HG02623 (cell line): ENCODE results near the gene TEKT5.
"Not testable (repeated sequence)": the region's sequence is repeated elsewhere in the genome, so short reads cannot be mapped to it uniquely, and the experiment has no call there.

Experiments used
- ATAC-seq: cut with Tn5 transposase; IDR thresholded peaks from one replicate; pipeline ENCODE4 v1.9.1; 2021; ENCODE audit warnings: moderate library complexity; ENCODE audit not compliant: unreplicated experiment

TEKT5 gene

GRCh38 chr16:10685709-10686108, 9.0 kb downstream of the TEKT5 start:
- no peak for ATAC-seq

GRCh38 chr16:10684511-10685151, 10.1 kb downstream of the TEKT5 start:
- ATAC-seq = no peak

GRCh38 chr16:10683170-10683569, 11.6 kb downstream of the TEKT5 start:
- ATAC-seq = no peak

- ATAC-seq = no peak
These were observed 12.1 kb downstream of the TEKT5 start for GRCh38 chr16:10682604-10683003.

GRCh38 chr16:10681310-10682308, 13.1 kb downstream of the TEKT5 start:
- ATAC-seq = no peak

GRCh38 chr16:10679921-10680320, 14.8 kb downstream of the TEKT5 start:
- ATAC-seq = no peak

- not testable (repeated sequence) for ATAC-seq
These were observed 15.3 kb downstream of the TEKT5 start for GRCh38 chr16:10679441-10679840.

GRCh38 chr16:10678655-10679054, 16.1 kb downstream of the TEKT5 start:
- no peak for ATAC-seq

- no peak for ATAC-seq
These were observed 18.4 kb downstream of the TEKT5 start for GRCh38 chr16:10676284-10676683.

- no peak for ATAC-seq
These were observed 18.9 kb downstream of the TEKT5 start for GRCh38 chr16:10675861-10676260.

GRCh38 chr16:10675216-10675615, 19.5 kb downstream of the TEKT5 start:
- no peak for ATAC-seq

- ATAC-seq = no peak
These were observed 23.0 kb downstream of the TEKT5 start for GRCh38 chr16:10671729-10672128.

GRCh38 chr16:10669791-10670190, 24.9 kb downstream of the TEKT5 start:
- no peak for ATAC-seq

GRCh38 chr16:10668322-10669045, 26.2 kb downstream of the TEKT5 start:
- ATAC-seq = no peak

GRCh38 chr16:10667239-10667638, 27.5 kb downstream of the TEKT5 start:
- no peak for ATAC-seq

GRCh38 chr16:10666291-10666690, 28.4 kb downstream of the TEKT5 start:
- ATAC-seq = no peak

GRCh38 chr16:10665166-10665565, 29.6 kb downstream of the TEKT5 start:
- ATAC-seq = no peak

GRCh38 chr16:10664720-10665126, 30.0 kb downstream of the TEKT5 start:
- no peak for ATAC-seq

- ATAC-seq = no peak
These were observed 31.0 kb downstream of the TEKT5 start for GRCh38 chr16:10663744-10664143.

- ATAC-seq = no peak
These were observed 31.6 kb downstream of the TEKT5 start for GRCh38 chr16:10663146-10663545.

- ATAC-seq = no peak
These were observed 32.5 kb downstream of the TEKT5 start for GRCh38 chr16:10662212-10662611.
